ENCODE results near the gene DGCR6L.
"Not testable (repeated sequence)": the region's sequence is repeated elsewhere in the genome, so short reads cannot be mapped to it uniquely, and the experiment has no call there.

DNA sequence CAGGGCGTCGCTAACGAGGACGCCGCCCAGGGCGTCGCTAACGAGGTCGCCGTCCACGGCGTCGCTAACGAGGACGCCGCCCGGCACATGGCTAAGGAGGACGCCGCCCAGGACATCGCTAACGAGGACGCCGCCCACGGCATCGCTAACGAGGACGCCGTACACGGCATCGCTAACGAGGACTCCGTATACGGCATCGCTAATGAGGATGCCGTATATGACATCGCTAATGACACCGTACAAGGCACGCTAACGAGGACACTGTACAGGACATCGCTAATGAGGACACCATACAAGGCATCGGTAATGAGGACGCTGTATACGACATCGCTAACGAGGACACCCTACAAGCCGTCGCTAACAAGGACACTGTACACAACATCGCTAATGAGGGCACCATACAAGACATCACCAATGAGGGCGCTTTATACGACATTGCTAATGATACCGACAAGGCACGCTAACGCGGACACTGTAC lies 41.9 kb upstream of the DGCR6L start:
- TF ChIP-seq POLR2A, EP300, POLR2AphosphoS5 (IDR thresholded peaks at IDR 0.05): not testable (repeated sequence)
- TF ChIP-seq, protein P1, sequence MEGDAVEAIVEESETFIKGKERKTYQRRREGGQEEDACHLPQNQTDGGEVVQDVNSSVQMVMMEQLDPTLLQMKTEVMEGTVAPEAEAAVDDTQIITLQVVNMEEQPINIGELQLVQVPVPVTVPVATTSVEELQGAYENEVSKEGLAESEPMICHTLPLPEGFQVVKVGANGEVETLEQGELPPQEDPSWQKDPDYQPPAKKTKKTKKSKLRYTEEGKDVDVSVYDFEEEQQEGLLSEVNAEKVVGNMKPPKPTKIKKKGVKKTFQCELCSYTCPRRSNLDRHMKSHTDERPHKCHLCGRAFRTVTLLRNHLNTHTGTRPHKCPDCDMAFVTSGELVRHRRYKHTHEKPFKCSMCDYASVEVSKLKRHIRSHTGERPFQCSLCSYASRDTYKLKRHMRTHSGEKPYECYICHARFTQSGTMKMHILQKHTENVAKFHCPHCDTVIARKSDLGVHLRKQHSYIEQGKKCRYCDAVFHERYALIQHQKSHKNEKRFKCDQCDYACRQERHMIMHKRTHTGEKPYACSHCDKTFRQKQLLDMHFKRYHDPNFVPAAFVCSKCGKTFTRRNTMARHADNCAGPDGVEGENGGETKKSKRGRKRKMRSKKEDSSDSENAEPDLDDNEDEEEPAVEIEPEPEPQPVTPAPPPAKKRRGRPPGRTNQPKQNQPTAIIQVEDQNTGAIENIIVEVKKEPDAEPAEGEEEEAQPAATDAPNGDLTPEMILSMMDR (IDR thresholded peaks at IDR 0.05): not testable (repeated sequence)
